K562 (cell line): ENCODE results near the gene COL15A1. TPM values are rescaled to one million over a fixed set of nuclear protein-coding genes. Genes with fewer than 3 reads are reported as not detected.

ENCODE experiments used
- C11orf30 ChIP-seq: fragments of 450-650 bp; IDR thresholded peaks from 2 replicates; pipeline ENCODE4 v1.6.1; 2016; ENCODE audit warnings: low read depth, mild to moderate bottlenecking
- DEAF1 ChIP-seq: fragments of 450-650 bp; formaldehyde crosslinking; IDR thresholded peaks from 2 replicates; pipeline ENCODE4 v1.4.0; 2020; ENCODE audit warnings: mild to moderate bottlenecking, moderate library complexity
- GABPB1 ChIP-seq: sonication (generic); formaldehyde crosslinking; IDR thresholded peaks from 2 replicates; pipeline ENCODE4 v1.8.0; 2022; ENCODE audit warnings: mild to moderate bottlenecking, missing genetic modification reagents
- HDAC2 ChIP-seq: fragments of 450-650 bp; IDR thresholded peaks from 2 replicates; pipeline ENCODE4 v1.6.1; 2016; ENCODE audit warnings: mild to moderate bottlenecking
- MCM7 ChIP-seq, 2 experiments: fragments of 450-650 bp; IDR thresholded peaks; 2 replicates each; pipeline ENCODE4 v1.6.1; 2016 to 2018
- MYC ChIP-seq, 2 experiments: fragments of 250-450 bp in 1 of 2; sonication (Bioruptor Pico) in 1 of 2; IDR thresholded peaks; 2 replicates each; pipeline versions ENCODE4 v1.5.1 to v1.6.1; 2012 to 2021; ENCODE audit warnings: low read depth in 2 of 2, borderline replicate concordance in 1 of 2, improper control_type of control experiment in 1 of 2, low read length in 1 of 2, mild to moderate bottlenecking in 1 of 2, moderate library complexity in 1 of 2
- NR4A1 ChIP-seq, 2 experiments: fragments of 250-450 bp in 1 of 2; fragments of 450-650 bp in 1 of 2; sonication (Bioruptor Pico) in 1 of 2; IDR thresholded peaks; 2 replicates each; pipeline versions ENCODE4 v1.4.0 to v1.6.1; 2016 to 2020; ENCODE audit warnings: mild to moderate bottlenecking in 2 of 2, missing compliant biosample characterization in 1 of 2, missing genetic modification characterization in 1 of 2, moderate library complexity in 1 of 2
- PKNOX1 ChIP-seq: fragments of 450-650 bp; IDR thresholded peaks from 2 replicates; pipeline ENCODE4 v1.6.1; 2016
- TAF1 ChIP-seq: IDR thresholded peaks from 2 replicates; pipeline ENCODE4 v1.6.1; 2011; ENCODE audit warnings: mild to moderate bottlenecking, low read length, moderate library complexity; ENCODE audit not compliant: insufficient read depth, control insufficient read depth, severe bottlenecking; ENCODE audit errors: extremely low read depth
- TEAD2 ChIP-seq: fragments of 450-650 bp; IDR thresholded peaks from 2 replicates; pipeline ENCODE4 v1.6.1; 2016; ENCODE audit warnings: missing genetic modification characterization, control low read depth, missing compliant biosample characterization
- TRIM25 ChIP-seq: fragments of 450-650 bp; IDR thresholded peaks from 2 replicates; pipeline ENCODE4 v1.7.0; 2016; ENCODE audit warnings: borderline replicate concordance
- ZBTB11 ChIP-seq, 3 experiments: fragments of 200-800 bp in 1 of 3; fragments of 250-450 bp in 1 of 3; fragments of 450-650 bp in 1 of 3; sonication (Bioruptor Pico) in 1 of 3; sonication (Bioruptor generic) in 1 of 3; formaldehyde crosslinking in 1 of 3; IDR thresholded peaks; 2 replicates each; pipeline versions ENCODE4 v1.6.1 to v1.8.0; 2016 to 2022; ENCODE audit warnings: mild to moderate bottlenecking in 2 of 3, missing genetic modification characterization in 2 of 3, missing compliant biosample characterization in 1 of 3, moderate library complexity in 1 of 3
- ZNF174 ChIP-seq: fragments of 250-450 bp; sonication (Bioruptor Pico); IDR thresholded peaks from 2 replicates; pipeline ENCODE4 v1.4.0; 2020; ENCODE audit warnings: mild to moderate bottlenecking
- ZNF347 ChIP-seq: fragments of 450-650 bp; formaldehyde crosslinking; IDR thresholded peaks from 2 replicates; pipeline ENCODE4 v1.4.0; 2020; ENCODE audit warnings: low read depth, mild to moderate bottlenecking, moderate library complexity
- ZNF639 ChIP-seq, 2 experiments: fragments of 200-800 bp in 1 of 2; sonication (Bioruptor generic) in 1 of 2; sonication (generic) in 1 of 2; formaldehyde crosslinking in 1 of 2; IDR thresholded peaks in 1 of 2; conservative IDR thresholded peaks in 1 of 2; 2 replicates each; pipeline versions ENCODE4 v1.5.0 to v1.6.1; 2016 to 2020; ENCODE audit warnings: missing compliant biosample characterization in 1 of 2, missing genetic modification characterization in 1 of 2, missing genetic modification reagents in 1 of 2
- polyA plus RNA-seq, 8 experiments: library from polyadenylated mRNA; depleted of rRNA in 4 of 8; stranded (reverse) in 5 of 8; unstranded in 3 of 8; fragments of >200 nt; fragmentation: Nextera tagmentation in 2 of 8; fragmentation: Illumina TruSeq in 1 of 8; extraction: Ambion mirVana in 2 of 8; extraction: Trizol in 1 of 8; gene quantifications; 2 replicates each; pipeline versions ENCODE4 v1.2.1 to v1.2.3, GENCODE V29; 2011 to 2014; ENCODE audit warnings: inconsistent platforms in 1 of 8, missing spikeins in 1 of 8
- total RNA-seq, 7 experiments: library from RNA; depleted of rRNA in 6 of 7; stranded (reverse); fragments of >200 nt in 6 of 7; fragmentation: Illumina TruSeq in 2 of 7; extraction: Trizol in 2 of 7; gene quantifications; 2 replicates each; pipeline versions ENCODE4 v1.2.1 to v1.2.3, GENCODE V29; 2011 to 2021; ENCODE audit warnings: low replicate concordance in 1 of 7

Gene COL15A1
- total and polyA plus RNA-seq, 9 of the 15 experiments (the other 6 are each of a cell fraction or from before 2014, with no cell fraction given), result 0.46 to 5.1 (median 2.6) TPM

GRCh38 chr9:98906273-98907040, 37.2 kb upstream of the COL15A1 start (continued):
- TF ChIP-seq ZBTB11 (CRISPR knock-in tag; IDR thresholded peaks at IDR 0.05), result no peak
- no peak for TF ChIP-seq ZNF174 (CRISPR knock-in tag)
- TF ChIP-seq PKNOX1, result peak; percentile 14; the same call in 1 of the 2 replicates
- no peak for TF ChIP-seq GABPB1 (CRISPR knock-in tag)
- no peak for TF ChIP-seq TAF1
- no peak for TF ChIP-seq TRIM25
- no peak for TF ChIP-seq MCM7 (IDR thresholded peaks at IDR 0.05)
- no peak for TF ChIP-seq DEAF1 (CRISPR knock-in tag)
- TF ChIP-seq ZNF639 (CRISPR knock-in tag; conservative IDR thresholded peaks at IDR 0.05 in 1 of 2, IDR thresholded peaks at IDR 0.05 in 1 of 2), result peak in 1 of 2 experiments; percentile 36; a peak in 1 of 4 replicates
- no peak for TF ChIP-seq ZNF347 (CRISPR knock-in tag)
- TF ChIP-seq MYC (IDR thresholded peaks at IDR 0.05; ENCODE audit: low read depth, low read length), result no peak
- no peak for TF ChIP-seq MYC (CRISPR knock-in tag; IDR thresholded peaks at IDR 0.05; ENCODE audit: borderline replicate concordance, low read depth)
- TF ChIP-seq NR4A1 (CRISPR knock-in tag; IDR thresholded peaks at IDR 0.05), result no peak
- 0 out of 2 replicates have a peak, but pooled peaks have one; percentile 28 for TF ChIP-seq NR4A1 (tag; IDR thresholded peaks at IDR 0.05)
- TF ChIP-seq C11orf30, result peak; percentile 42; the same call in 1 of the 2 replicates
- no peak for TF ChIP-seq TEAD2
- TF ChIP-seq HDAC2, result no peak
